Left lung (tissue), 10 donors: ENCODE measurements around the gene SLC7A9. TPM values are rescaled to one million over a fixed set of nuclear protein-coding genes. Genes with fewer than 3 reads are reported as not detected.

Experiments
- ATAC-seq: fragments of 200-7000 bp; cut with Tn5 transposase; one replicate; pipeline ENCODE4 v1.9.1; 2020; ENCODE audit warnings: moderate library complexity
- DNase-seq, 4 donors: peaks; one replicate each; pipeline ENCODE4 v3.0.0-alpha.2; 2013 to 2020
- H3K27ac ChIP-seq, 2 donors: fragments of 200-600 bp; sonication (generic) in 1 of 2; one replicate each; pipeline versions ENCODE4 v1.5.0 to v1.8.0; 2020 to 2021
- H3K27me3 ChIP-seq, 2 donors: fragments of 200-600 bp; sonication (generic) in 1 of 2; one replicate each; pipeline versions ENCODE4 v1.5.0 to v1.8.0; 2020 to 2021
- H3K36me3 ChIP-seq, 2 donors: fragments of 200-600 bp; sonication (generic) in 1 of 2; one replicate each; pipeline versions ENCODE4 v1.5.0 to v1.8.0; 2020 to 2021
- H3K4me1 ChIP-seq, 2 donors: fragments of 200-600 bp; one replicate each; pipeline ENCODE4 v1.8.0; 2021
- H3K4me3 ChIP-seq, 2 donors: fragments of 200-600 bp; sonication (generic) in 1 of 2; one replicate each; pipeline versions ENCODE4 v1.5.0 to v1.8.0; 2020 to 2021; ENCODE audit warnings: mild to moderate bottlenecking in 1 of 2
- H3K9me3 ChIP-seq, 2 donors: fragments of 200-600 bp; sonication (generic) in 1 of 2; one replicate each; pipeline versions ENCODE4 v1.5.0 to v1.8.0; 2020 to 2021
- CTCF ChIP-seq, 2 donors: fragments of 200-600 bp; sonication (generic) in 1 of 2; IDR thresholded peaks; one replicate each; pipeline versions ENCODE4 v1.5.0 to v1.8.0; 2021; ENCODE audit warnings: antibody characterized with exemption in 2 of 2
- intact Hi-C, 2 donors: fragments of 100-400 bp; cut with DNase I; formaldehyde crosslinking; loops; one replicate each; pipeline versions ENCODE4 v1.11.2 to v1.14.2; 2022
- polyA plus RNA-seq, 6 donors: library from polyadenylated mRNA; unstranded; fragments of 120-200 nt; gene quantifications; one replicate each; pipeline ENCODE4 v1.2.1, GENCODE V29; 2013; ENCODE audit not compliant: insufficient read length in 6 of 6
- total RNA-seq, 2 donors: library from RNA; stranded (reverse); fragmentation: NEBNext Ultra II Directional; extraction: Animal tissue kit (Norgen Biotek cat#: 25700); gene quantifications; one replicate each; pipeline ENCODE4 v1.2.1, GENCODE V29; 2021
- donor health status: DM: no; HTN: yes; CAD: no.
- donor health status: DM: no; HTN: no; CAD: no.

Gene SLC7A9
- total and polyA plus RNA-seq, 8 donors = 0.35 to 1.4 (median 0.99) TPM; not detected in 1

- Histone ChIP-seq H3K36me3 (no peaks in the 10 kb centered on the region), H3K4me1 (no peaks in the 10 kb centered on the region), H3K27me3 (no peaks in the 10 kb centered on the region), H3K9me3 (no peaks in the 10 kb centered on the region), H3K27ac (no peak overlapping the region), H3K4me3 (no peak overlapping the region)
- ATAC-seq = no peak
- DNase-seq = no peak
- no peak for TF ChIP-seq CTCF (IDR thresholded peaks at IDR 0.05)
- intact Hi-C loops = no loop called here
Measured at GRCh38 chr19:32812036-32812435, 57.5 kb downstream of the SLC7A9 start.

GRCh38 chr19:32811151-32811550 is 58.4 kb downstream of the SLC7A9 start:
- H3K4me3 ChIP-seq = no peak overlapping the region
- intact Hi-C loops = no loop called here
- peaks cover 0 to 7% of the 10 kb centered on the region in 2 donors for H3K27me3 ChIP-seq
- no peak for DNase-seq
- H3K36me3 ChIP-seq = no peaks in the 10 kb centered on the region
- no peaks in the 10 kb centered on the region for H3K9me3 ChIP-seq
- ATAC-seq = no peak
- no peak for TF ChIP-seq CTCF (IDR thresholded peaks at IDR 0.05)
- no peak overlapping the region for H3K27ac ChIP-seq
- no peaks in the 10 kb centered on the region for H3K4me1 ChIP-seq

GRCh38 chr19:32810452-32810851 is 59.1 kb downstream of the SLC7A9 start:
- no peak for ATAC-seq
- Histone ChIP-seq H3K36me3 (no peaks in the 10 kb centered on the region), H3K4me1 (no peaks in the 10 kb centered on the region), H3K4me3 (no peak overlapping the region), H3K27ac (no peak overlapping the region), H3K27me3 (peaks cover 0 to 8% of the 10 kb centered on the region in 2 donors), H3K9me3 (no peaks in the 10 kb centered on the region)
- no peak for TF ChIP-seq CTCF (IDR thresholded peaks at IDR 0.05)
- no peak for DNase-seq
- intact Hi-C loops = no loop called here

DNA sequence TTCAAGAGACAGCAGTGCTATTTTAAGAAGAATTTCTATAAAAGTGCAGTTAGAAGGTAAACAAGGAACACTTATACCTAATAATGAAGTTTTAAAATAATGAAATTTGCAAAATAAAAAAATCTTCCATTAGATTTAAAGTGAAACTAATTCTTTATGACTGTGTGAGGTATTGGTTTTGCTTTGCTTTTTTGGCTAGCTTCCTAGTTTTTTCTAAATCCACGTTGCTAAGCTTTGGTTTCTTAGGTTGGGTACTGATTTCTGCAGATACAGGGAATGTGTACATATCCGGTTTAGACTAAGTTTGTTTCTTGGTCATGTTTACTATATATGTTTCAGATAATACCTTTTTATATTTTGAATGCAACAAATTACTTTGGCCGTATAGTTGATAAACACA is 59.8 kb downstream of the SLC7A9 start:
- no peak for TF ChIP-seq CTCF (IDR thresholded peaks at IDR 0.05)
- DNase-seq (no peak), ATAC-seq (no peak)
- no peak overlapping the region for H3K4me3 ChIP-seq
- H3K27me3 ChIP-seq = peaks cover 0 to 8% of the 10 kb centered on the region in 2 donors
- no peaks in the 10 kb centered on the region for H3K36me3 ChIP-seq
- intact Hi-C loops = no loop called here
- no peaks in the 10 kb centered on the region for H3K9me3 ChIP-seq
- no peaks in the 10 kb centered on the region for H3K4me1 ChIP-seq
- no peak overlapping the region for H3K27ac ChIP-seq

DNA sequence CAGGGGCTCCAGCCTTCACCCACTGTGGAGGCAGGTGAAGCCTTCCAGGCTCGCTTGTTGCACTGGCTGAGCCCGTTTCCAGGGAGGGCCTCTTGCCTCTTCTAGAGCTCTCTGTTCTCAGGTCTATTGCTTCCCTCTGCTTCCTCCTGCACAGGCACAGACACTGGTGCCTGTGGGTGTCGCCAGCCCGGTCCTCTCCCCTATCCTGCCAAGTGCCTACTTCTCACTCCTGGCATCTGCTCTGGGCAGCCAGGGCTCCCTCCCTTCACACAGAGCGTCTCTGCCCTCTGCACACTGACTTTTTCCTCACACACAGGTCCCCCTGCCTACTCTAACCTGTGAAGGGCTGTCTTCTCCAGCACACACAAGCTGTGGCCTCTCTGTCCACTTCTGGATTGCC is 60.3 kb downstream of the SLC7A9 start:
- Histone ChIP-seq H3K4me3 (no peak overlapping the region), H3K27me3 (peaks cover 0 to 8% of the 10 kb centered on the region in 2 donors), H3K9me3 (no peaks in the 10 kb centered on the region), H3K36me3 (no peaks in the 10 kb centered on the region), H3K27ac (no peak overlapping the region), H3K4me1 (no peaks in the 10 kb centered on the region)
- intact Hi-C loops = no loop called here
- DNase-seq (no peak), ATAC-seq (peak; percentile 90)
- no peak for TF ChIP-seq CTCF (IDR thresholded peaks at IDR 0.05)
